ENCODE measurements around the gene DENND4B.

Gene DENND4B

DNA sequence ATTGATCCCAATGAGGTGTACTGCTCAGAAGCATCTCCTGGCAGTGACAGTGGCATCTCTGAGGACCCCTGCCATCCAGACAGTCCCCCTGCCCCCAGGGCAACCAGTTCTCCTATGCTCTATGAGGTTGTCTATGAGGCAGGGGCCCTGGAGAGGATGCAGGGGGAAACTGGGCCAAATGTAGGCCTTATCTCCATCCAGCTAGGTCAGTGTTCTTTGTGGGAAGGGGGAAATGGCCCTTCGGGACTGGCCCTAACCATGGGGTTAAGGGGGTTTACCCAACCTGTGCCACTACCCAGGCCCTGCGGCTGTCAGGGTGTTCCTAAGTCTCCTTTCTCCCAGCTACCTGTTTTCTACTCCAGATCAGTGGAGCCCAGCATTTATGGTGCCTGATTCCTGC is 22.5 kb upstream of the DENND4B start:
- no peak for DNase-seq

GRCh38 chr1:153968408-153968807 is 21.9 kb upstream of the DENND4B start:
- no peak for DNase-seq

DNA sequence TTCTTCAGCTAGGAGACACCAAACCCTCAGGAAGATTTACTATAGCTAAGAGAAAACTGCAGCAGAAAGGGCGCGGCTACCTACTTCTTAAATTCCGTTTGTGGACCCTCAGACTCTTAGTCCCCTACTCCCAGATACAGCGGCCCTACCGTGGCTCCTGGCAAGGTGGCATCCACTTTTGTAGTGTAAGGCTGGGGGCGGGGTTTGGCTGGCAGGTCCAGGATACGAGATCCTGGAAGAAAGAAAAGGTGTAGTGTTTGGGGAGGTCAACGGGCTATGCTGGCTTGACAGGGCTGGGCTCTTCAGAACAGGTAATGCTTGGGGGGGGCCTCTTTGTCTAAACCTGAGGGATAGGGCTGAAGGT is 21.5 kb upstream of the DENND4B start:
- DNase-seq: no peak

DNA sequence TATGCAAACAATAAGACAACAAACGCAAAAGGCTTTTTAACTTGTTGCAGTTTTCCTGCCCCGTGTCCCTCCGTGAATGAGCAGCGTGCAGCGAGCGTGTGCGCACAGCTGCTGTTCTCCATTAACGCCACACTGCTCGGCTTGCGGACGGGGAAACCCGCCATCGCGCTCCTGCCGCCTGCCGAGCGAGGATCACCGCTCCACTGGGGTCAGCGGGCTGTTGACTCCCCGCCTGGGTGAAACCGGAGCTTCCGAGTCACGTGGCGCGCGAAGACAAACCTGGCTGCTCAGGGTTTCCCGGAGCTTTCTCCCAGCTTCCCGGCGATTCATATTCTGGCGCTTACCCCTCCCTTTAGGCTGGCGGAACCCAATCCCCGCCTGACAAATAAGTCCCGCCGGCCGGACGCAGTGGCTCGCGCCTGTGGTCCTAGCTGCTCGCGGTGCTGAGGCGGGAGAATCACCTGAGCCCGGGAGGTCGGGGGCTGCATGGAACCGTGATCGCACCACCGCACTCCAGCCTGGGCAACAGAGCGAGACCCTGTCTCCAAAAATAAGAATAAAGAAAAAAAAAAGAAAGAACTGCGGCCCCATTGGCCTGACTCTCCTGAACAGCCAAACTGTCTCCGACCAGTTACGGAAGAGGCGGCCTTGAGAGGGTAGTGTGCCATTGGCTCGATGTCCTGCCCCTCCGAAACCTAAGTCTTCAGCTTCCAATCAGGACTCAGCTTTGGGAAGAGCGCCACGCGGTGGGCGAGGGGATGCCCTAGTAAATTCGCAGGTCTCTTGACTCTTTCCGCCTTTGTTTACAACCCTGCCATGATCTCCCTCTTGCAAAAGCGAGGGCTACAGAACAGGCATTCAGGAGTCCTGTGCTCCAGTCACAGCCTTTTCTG is 20.8 kb upstream of the DENND4B start, which contains the start of gene CREB3L4:
Gene CREB3L4, plus strand, starts transcription at position 796 of the 893 bp plus-strand sequence. CDS start 624 bp downstream, outside the sequence.
- DNase-seq: peak; percentile 91

DNA sequence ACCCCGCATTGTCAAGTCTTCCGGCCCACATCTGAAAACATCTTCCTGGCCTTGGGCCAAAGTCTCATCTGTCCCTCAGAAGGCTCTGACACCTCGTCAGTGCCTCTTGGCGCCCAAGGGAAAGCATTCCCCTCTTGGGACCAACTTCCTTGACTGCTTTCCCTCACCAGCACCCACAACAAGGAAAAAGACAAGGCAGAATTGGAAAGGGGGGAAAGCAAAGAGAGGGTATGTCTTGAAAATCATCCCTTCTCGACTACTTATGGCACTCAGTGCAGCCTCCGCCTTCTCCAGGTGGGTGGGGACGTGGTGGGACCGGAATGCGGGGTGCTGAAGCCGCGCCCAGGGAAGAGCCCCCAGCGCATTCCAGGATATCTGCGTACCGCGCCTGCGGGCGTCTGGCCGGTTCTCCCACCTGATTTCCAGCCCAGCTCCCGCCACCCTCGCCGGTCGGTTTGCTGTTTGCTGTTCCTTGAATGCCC is 17.4 kb upstream of the DENND4B start:
- no peak for DNase-seq

DNA sequence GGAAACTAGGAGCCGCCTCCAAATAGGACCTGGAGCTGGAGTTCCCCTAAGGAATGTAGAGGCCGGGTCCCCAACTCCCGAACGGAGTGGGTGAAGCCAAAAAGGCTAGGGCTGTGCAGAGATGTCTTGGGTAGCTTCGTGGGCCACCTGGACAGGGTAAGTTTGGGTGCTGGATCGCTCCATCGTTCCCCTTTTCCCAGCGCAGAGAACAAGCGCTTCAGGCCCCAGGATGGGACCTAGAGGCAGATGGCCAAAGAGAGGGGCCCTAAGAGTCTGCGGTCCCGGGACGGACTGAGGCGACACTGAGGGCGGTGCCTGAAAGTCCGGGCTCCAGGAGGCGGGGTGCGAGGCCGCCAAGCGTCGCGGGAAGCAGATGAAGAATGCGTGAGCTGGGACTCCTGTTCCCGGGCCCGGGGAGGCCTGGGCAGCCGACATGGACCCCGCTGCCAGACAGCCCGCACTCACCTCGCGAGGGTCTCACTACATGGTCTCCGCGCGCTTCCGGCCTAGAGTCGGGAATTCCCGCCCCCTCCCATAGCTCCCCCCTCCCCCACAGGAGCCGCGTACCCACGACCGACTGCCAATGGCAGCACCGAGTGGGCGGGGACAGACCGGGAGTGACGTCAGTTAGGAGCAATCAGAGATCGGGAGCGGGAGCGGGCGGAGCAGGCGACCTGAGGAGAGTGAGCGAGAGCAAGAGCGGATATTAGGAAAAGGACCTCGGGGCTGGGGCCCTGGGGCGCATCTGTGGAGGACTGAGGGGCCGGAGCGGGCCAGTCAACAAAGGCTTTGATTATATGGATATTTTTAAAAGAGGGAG is 16.7 kb upstream of the DENND4B start, which contains the start of gene SLC39A1:
Gene SLC39A1, minus strand, starts transcription at position 508 of the 820 bp plus-strand sequence. CDS start 822 bp downstream, outside the sequence.
- DNase-seq: peak; percentile 94

GRCh38 chr1:153962088-153963029 is 15.8 kb upstream of the DENND4B start:
- DNase-seq: no peak

DNA sequence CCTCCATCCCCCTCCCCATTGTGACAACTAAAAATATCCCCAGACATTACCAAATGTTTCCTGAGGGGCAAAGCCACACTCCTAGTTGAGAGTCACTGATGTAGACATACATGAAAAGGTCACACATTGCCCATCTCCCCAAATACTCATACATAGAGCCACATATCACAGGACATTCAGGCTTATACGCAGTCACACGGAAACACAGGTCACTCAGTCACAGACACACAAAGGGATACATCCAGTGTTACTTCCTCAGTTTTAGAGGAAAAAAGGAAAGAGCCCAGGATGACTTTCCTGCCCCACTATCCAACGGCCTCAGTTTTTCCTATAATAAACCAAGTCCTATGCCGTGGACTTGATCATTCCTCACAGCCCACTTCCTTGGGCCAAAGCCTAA is 14.9 kb upstream of the DENND4B start:
- DNase-seq: no peak

DNA sequence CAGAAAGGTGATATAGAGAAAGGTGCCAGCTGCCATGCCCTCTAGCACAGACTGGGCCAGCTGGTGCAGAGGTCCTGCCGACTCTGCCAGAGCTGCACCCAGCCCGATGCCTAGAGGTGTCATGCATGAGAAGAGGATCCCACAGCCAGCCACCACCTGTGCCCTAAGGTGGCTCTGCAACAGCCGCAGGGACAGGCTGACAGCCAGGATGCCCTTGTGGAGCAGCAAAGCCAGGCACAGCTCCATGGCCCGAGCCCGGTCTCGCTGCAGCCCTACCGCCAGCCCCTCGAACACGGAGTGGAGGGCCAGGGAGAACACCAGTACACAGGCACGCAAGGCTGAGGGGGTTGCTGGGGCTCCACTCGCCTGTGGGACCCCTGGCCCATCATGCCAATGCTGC is 13.7 kb upstream of the DENND4B start:
- no peak for DNase-seq

DNA sequence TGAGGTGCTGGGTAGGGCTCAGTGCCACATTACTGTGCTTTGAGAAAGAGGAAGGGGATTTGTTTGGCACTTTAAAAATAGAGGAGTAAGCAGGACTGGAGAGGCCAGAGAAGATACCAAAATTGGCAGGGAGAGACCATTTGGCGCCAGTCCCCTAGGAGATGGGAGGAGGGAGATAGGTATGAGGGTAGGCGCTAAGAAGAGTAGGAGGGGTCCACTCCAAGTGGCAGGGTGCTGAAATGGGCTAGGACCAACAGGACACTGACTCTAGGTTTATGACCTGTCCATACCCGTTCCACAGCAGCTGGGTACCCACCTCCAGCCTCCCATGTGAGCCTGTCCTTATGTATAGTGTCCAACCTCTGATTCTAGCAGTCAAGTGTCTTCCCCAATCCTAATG is 12.9 kb upstream of the DENND4B start:
- DNase-seq: no peak

DNA sequence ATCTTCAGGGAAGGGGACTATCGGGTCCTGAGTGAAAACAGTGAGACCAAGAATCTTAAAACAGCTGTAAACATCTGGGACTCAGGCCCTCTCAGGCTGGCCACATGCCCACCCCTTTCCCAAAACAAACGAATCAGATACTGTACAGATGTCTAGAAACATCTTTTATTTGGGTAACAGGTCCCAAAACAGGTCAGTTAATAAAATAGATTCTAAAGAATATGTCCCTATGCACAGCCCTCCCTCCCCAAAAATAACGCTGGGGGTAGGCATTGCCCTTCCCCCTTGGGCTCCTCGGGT is 12.4 kb upstream of the DENND4B start:
- no peak for DNase-seq

GRCh38 chr1:153958111-153958960 is 11.8 kb upstream of the DENND4B start, which contains the start of gene CRTC2:
Gene CRTC2, minus strand, starts transcription at chr1:153958612. Its CDS starts 115 bp downstream, at chr1:153958497.
- peak; percentile 98 for DNase-seq

- DNase-seq: peak; percentile 61
Observed at GRCh38 chr1:153957744-153958110, 11.2 kb upstream of the DENND4B start.

DNA sequence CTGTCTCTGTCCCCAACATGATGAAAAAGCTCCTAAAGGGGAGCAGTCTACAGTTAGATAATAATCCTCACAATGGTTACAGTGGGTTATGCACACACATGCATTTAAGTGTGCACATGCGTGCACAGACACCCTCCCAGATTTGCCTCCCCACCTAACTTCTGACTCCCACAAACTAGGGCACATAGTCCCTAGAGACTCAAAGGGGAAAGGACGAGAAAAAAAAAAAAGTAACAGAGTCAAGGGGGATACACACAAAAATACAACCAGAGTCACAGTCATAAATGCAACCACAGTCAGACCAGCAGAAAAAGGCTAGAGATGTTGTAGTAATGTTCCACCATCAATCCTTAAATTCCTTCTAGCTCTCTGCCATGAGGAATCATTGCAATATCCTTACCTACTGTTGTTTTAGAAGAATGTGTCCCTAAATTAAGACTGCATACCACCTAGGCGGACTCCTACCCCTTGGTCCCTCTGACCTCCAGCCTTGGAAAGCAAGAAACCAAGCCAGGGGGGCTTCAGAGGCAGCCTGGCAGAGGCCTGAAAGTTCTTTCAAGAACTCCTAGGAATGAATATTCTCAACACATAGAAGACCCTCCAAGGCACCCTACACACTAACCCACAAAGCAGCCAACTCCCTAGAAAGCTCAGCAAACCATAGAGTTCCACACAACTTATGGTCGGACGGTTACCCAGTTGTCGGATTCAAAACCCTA is 10.6 kb upstream of the DENND4B start:
- DNase-seq: no peak

GRCh38 chr1:153954826-153955225 is 8.3 kb upstream of the DENND4B start:
- DNase-seq: no peak

GRCh38 chr1:153953859-153954365 is 7.4 kb upstream of the DENND4B start:
- DNase-seq: no peak

- DNase-seq: no peak
Observed at GRCh38 chr1:153951801-153952200, 5.3 kb upstream of the DENND4B start.

DNA sequence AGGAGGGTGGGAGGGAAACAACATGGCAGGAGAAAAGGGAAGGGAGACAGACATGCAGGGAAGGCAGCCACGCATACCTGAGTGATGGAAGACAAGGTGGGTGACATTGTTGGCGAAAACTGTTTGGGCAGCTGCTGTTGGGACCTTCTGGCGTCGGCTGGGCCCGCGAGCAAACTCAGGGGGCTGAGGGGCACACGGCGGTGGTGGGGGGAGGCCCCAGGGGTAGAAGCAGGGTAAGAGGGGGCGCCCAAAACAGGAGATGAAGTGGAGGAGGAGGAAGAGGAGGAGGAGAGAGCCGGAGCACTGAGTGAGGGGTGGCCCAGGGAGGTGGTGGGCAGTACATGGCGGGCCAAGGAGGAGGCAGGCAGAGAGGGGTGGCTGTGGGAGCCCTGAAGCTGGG is 4.7 kb upstream of the DENND4B start:
- no peak for DNase-seq

DNA sequence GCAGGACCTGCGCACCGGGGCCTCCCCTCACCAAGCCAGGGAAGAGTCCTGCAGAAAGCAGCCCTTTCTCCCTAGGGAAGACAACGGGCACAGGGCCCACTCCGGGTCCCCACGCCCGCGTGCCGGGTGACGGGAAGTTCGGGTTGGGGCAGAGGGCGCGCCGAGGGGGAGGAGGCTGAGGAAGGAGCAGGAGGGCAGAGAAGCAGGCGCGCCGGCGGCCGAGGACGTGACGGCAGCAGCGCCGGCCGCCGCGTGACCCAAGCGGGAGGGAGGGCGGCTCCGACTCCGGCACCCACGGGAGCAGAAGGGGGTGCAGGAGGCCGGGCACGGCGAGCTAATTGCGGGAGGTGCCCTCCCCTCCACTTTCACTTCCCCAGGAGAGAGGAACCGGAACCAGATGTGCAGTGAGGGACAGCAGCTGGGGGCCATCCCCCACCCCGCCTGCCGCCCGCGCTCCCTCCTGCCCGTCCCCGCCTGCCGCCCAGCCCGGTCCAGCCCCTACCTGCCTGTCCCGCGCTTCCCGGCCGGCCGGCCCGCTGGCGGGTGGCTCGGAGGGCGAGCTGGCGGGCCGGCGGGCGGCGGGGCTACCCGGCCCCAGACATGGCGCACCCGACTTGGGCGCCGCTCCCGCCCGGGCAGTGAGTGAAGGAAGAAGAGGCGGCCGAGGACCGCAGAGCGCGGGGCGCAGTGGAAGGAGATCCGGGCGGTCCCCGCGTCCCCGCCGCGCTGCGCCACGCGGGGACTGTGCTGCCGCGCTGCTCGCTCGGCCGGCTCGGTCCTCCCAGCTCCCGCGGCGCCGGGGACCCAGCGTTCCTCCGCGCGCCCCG is 510 bp downstream of the DENND4B start:
- DNase-seq: peak; percentile 84

All from CD4-positive, alpha-beta T cell treated with Interleukin-10 for 1 hour (primary cell).